GM12891 (cell line): ENCODE results near the gene MAPRE2.

Source experiments
- POLR2AphosphoS5 ChIP-seq: IDR thresholded peaks from 2 replicates; pipeline ENCODE4 v1.6.1; 2011; ENCODE audit warnings: low read depth, low read length, control low read depth
- TAF1 ChIP-seq: IDR thresholded peaks from 2 replicates; pipeline ENCODE4 v1.6.1; 2011; ENCODE audit warnings: low read depth, low read length, control low read depth

GRCh38 chr18:35143622-35144596 lies 102.7 kb downstream of the MAPRE2 start:
- TF ChIP-seq POLR2AphosphoS5 (no peak), TAF1 (no peak)
